CD4-positive, alpha-beta T cell treated with Interleukin-4 for 1 hour (primary cell): ENCODE data around the gene EEF1AKMT3.
A peak's percentile ranks its signal among the peaks of the same experiment; 100 is the strongest.

Source experiments
- DNase-seq, 2 donors: peaks; one replicate each; pipeline ENCODE4 v3.0.0-alpha.2; 2020 to 2022

EEF1AKMT3 gene

DNA sequence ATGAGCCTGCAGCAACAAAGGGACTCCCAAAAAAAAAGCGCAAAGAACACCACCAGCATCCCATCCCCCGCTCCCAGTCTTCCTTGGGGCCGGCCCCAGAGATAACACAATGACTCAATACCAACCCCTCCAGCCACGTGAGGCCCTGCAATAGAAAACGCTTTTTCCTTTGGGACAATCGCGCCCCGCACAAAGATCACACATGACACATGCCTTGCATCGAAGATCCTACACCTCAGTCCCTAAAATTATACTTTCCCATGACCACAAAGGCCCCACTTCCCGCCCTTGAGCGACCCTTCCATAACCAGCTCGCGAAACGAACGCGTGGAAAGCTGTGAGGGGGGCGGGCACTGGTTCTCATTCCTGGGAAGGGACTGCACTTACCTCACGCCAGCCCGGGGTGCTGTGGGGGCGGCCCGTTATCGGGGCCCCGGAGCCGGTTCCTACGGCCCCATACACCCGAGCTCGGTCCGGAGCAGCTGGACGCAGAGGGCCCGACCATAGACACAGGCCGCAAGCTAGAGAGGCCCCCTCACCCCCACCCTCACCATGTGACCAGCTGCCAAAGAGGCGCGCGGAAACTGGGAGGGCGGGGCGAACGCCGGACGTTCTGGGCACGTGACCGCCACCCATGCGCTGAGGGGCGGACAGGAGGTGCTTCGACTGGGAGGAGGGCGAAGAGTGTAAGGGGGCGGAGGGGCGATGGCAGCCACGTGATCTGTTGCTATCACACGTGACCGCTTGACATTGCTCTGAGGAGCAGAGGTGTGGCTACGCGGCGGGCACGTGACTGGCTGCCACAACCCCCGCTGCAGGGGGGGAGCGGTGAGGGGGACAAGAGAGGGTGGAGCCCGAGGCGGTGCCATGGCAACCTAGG lies 20.4 kb upstream of the EEF1AKMT3 start, which contains the start of gene CDK4:
CDK4 (minus strand) TSS at position 523 of the 880 bp plus-strand sequence. CDS start 593 bp downstream, outside the sequence.
- peak; percentile 100 for DNase-seq

GRCh38 chr12:57752668-57753000 lies 19.8 kb upstream of the EEF1AKMT3 start:
- no peak for DNase-seq

DNA sequence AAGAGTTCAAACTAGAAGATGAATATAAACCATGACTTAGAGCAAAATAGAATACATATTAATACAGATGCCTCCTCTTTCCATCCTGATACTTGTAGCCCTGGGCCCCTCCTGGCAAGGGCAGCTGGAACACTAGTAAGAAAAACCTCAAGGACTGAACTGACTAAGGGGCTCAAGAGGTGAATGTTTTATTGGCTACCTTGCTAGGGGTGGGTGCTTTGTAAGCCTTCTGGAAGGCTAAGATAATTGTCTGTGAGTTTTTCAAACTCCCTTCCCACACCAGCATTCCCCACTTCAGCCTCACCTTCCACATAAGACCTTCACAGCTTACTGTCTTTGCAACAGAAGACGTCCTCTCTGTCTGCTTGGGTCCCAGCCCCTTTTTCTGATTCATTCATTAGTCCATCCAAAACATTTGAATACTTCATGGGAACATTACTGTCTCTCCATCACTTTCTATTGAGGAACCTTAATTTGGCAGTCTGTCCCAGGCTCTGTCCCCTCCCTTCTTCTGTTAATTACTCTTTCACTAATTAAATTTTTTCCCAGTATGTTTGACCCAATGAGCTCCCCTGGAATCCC lies 18.6 kb upstream of the EEF1AKMT3 start:
- no peak for DNase-seq

GRCh38 chr12:57754411-57755193 lies 17.8 kb upstream of the EEF1AKMT3 start, which contains the start of gene MARCHF9:
TSS of gene MARCHF9 (plus strand) at chr12:57755103. CDS start at chr12:57755529, 426 bp downstream.
- DNase-seq = peak; percentile 91 to 94

- no peak for DNase-seq
Observed at GRCh38 chr12:57755194-57755453, 17.3 kb upstream of the EEF1AKMT3 start.

GRCh38 chr12:57755454-57756372 lies 16.7 kb upstream of the EEF1AKMT3 start:
- DNase-seq = peak; percentile 41 to 45

DNA sequence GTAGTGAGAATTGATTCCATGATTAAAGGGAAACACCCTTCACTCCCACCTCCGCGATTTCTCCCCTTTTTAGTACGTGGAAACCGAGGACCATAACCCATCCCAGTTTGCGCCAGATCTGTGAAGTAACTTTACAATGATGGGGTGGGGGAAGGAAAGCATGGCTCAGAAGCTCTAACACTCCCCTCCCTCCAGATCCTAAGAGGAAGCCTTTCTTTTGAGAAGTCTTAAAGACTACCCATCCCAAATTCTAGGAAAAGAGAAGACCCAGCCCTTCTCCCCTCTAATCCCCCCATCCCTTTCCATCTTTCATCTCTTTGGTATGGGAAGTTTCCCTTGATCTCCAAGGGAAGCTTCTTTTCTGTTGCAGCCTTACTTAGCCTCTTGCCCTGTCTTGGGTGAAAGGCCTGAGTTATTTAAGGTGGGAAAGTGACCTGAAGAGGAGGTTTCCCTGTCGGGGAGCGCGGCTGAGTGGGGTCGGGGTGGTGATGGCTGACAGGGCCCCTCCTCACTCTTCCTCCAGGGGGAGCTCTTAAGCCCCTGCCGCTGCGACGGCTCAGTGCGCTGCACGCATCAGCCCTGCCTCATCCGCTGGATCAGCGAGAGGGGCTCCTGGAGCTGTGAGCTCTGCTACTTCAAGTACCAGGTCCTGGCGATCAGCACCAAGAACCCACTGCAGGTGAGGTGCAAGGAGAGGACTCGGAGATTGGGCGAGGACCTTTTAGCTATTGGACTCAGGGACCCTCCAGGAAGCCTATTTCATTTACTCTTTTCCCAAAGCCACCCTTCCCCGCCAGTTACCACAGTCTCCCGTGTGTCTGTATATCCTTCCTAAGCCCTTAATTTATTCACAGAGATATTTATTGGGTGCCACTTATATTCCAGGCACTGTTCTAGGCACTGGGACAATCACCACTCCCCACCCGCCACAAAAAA lies 15.7 kb upstream of the EEF1AKMT3 start:
- DNase-seq = peak; percentile 75 to 78

DNA sequence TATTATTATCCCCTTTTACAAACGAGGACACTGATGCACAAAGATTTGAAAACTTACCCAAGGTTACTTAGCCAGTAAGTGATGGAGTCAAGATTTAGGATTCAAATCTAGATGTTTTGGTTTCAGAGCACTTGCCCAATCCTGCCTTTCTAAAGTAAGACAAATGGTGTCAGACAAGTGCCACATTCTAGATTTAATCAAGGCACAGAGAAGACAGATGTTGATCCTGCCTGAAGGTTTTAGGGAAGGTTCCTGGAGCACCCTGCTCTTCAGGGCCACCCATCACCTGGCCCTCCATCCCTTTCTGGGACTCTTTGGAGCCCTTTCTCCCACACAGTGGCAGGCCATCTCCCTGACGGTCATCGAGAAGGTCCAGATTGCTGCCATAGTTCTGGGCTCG lies 14.6 kb upstream of the EEF1AKMT3 start:
- no peak for DNase-seq

DNA sequence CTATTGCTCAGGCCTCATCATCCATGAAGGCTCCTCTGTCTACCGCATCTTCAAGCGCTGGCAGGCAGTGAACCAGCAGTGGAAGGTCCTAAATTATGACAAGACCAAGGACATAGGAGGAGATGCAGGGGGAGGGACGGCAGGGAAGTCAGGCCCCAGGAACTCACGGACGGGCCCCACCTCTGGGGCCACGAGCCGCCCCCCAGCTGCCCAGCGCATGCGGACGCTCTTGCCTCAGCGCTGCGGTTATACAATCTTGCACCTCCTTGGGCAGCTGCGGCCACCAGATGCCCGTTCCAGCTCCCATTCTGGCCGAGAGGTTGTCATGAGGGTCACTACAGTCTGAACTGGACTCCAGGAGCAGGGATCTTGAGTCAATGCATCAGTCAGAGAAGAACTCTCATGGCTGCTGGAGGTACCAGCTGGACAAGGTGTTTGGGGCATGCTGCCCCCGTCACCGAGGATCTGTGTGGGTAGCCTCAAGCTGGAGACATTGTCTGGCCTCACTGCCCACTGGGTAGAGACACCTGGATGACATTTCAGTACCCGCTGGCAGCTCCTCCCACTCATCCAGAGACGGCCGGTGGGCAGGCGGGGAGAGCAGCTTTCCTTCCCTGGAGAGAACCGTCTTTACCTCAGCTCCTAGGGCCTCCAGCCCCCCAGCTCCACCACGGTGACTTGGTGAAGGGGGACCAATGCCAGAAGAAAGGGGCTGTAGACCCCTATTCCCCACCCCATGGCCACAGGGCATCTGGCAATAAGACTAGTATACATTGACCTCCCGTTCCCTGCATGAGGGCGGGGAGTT lies 13.7 kb upstream of the EEF1AKMT3 start:
- DNase-seq = no peak

DNA sequence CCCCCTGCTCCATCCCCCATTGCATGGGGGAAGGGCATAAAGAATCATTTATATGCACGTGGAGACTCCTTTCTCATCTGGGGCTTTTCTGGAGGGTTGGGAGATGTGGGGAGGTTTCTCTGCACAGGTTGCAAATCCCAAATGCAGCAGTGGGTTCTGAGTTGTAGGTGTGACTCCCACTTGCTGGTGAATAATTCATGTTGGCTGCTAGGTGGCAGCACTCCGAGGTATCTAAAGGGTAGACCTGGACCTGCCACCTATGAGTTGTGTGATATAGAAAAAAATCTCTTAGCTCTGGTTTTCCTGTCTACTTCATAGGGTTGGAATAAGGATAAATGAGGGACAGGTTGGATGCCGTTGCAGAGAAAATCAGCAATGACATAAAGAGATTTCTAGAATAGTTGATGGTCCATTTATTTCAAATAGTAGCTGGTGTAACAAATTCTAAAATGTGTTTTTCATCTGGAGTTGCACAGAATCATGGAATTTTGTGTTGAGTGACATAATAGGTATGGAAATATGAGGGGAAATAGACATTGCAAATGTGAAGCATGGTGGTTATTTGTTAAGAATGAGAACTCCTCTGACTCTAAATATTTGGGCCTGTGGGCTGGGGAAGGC lies 12.9 kb upstream of the EEF1AKMT3 start:
- peak; percentile 54 to 65 for DNase-seq

DNA sequence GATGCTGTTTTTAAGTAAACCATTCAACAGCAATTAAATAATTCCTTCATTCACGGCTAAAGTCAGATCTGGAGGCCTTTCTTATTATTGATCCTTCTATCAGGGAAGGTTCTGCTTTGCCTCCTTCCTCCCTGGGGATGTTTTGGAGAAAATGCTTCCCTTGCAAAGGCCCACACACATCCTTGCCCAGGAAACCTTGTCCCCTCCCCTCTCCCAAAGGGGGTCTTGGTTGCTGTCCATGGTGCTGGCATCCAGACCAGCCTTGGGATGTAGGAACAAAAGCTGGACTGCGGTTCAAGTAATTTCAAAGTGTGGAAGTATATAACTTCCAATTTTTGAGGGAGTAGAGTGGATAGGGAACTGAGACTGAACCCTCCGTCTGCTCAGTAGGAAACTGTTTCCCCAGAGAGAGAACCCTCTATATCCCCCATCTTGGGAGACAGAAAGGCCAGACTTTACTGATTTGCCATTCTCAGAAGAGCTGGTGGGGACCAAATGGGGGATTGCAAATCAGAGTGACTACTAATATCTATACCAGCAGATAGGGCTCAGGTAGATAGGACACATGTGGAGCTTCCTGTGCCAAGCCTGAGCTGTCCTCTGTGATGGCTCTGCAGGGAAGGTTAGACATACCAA lies 11.9 kb upstream of the EEF1AKMT3 start:
- DNase-seq = no peak

GRCh38 chr12:57761391-57761998 lies 10.9 kb upstream of the EEF1AKMT3 start:
- no peak for DNase-seq

DNA sequence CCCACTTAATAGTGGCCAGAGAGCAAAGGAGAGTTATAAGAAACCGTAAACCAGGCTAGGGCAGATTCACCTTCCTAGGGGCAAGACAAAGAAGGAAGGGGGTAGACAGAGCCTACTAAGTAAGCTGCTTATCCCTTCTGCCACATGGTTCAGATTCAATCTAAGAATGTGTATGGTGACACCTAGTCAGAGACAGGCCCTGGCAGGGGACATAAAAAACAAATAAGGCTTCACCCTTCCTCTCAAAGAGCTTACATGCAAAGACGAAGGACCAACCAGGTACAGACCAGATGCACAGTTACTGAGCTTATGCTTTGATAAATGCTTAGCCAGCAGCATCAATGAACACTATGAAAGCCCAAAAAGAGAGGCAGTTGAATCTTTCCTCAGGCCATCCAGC lies 10.0 kb upstream of the EEF1AKMT3 start:
- no peak for DNase-seq

GRCh38 chr12:57763881-57764661 lies 8.3 kb upstream of the EEF1AKMT3 start:
- no peak for DNase-seq

DNA sequence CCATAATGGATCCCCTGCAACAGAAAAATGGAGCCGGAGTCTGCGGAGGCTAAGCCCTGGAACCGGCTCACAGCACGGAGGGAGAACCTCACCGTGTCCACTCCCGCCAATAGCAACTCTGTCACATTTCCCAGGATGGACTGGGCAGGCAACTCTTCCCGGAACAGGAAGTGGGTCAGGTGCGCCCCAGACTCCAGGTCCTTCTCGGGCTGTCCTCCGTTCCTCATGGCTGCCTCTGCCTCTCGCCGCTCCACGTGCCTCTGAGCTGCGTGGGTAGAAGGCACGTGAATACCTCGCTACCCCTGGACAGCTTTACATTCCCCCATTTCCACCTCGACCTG lies 7.8 kb upstream of the EEF1AKMT3 start:
- no peak for DNase-seq

GRCh38 chr12:57765003-57765697 lies 7.3 kb upstream of the EEF1AKMT3 start:
- peak; percentile 46 to 57 for DNase-seq

- no peak for DNase-seq
Observed at GRCh38 chr12:57765698-57766463, 6.5 kb upstream of the EEF1AKMT3 start.
